Naive B cell (primary cell): ENCODE results near the gene KRTAP10-12. TPM values are rescaled to one million over a fixed set of nuclear protein-coding genes. Genes with fewer than 3 reads are reported as not detected.

Experiments
- ATAC-seq, 2 donors: fragments of 150-1000 bp; cut with Tn5 transposase; 2 replicates each; pipeline ENCODE4 v1.10.0; 2021; ENCODE audit warnings: low read depth in 2 of 2, mild to moderate bottlenecking in 2 of 2, moderate library complexity in 2 of 2
- DNase-seq: peaks from one replicate; pipeline ENCODE4 v3.0.0; 2022
- H3K27ac Mint-ChIP-seq, 6 donors: one replicate each; pipeline ENCODE4 v1.8.0; 2020 to 2022; ENCODE audit warnings: mild to moderate bottlenecking in 6 of 6, mixed read lengths in 6 of 6, moderate library complexity in 5 of 6, inconsistent platforms in 2 of 6
- H3K27me3 Mint-ChIP-seq, 3 donors: one replicate each; pipeline ENCODE4 v1.8.0; 2021 to 2022; ENCODE audit warnings: mixed read lengths in 3 of 3, mild to moderate bottlenecking in 1 of 3
- H3K36me3 Mint-ChIP-seq, 2 donors: one replicate each; pipeline ENCODE4 v1.8.0; 2020 to 2022; ENCODE audit warnings: mixed read lengths in 2 of 2, inconsistent platforms in 1 of 2, mild to moderate bottlenecking in 1 of 2
- H3K4me1 Mint-ChIP-seq, 3 donors: one replicate each; pipeline ENCODE4 v1.8.0; 2020 to 2022; ENCODE audit warnings: mixed read lengths in 3 of 3, inconsistent platforms in 1 of 3, mild to moderate bottlenecking in 1 of 3, moderate library complexity in 1 of 3
- H3K4me3 Mint-ChIP-seq, 8 donors: one replicate each; pipeline ENCODE4 v1.8.0; 2020 to 2022; ENCODE audit warnings: mild to moderate bottlenecking in 8 of 8, mixed read lengths in 8 of 8, moderate library complexity in 8 of 8, inconsistent platforms in 2 of 8
- H3K9me3 Mint-ChIP-seq, 7 donors: one replicate each; pipeline ENCODE4 v1.8.0; 2020 to 2022; ENCODE audit warnings: mixed read lengths in 7 of 7, mild to moderate bottlenecking in 5 of 7, inconsistent platforms in 2 of 7, moderate library complexity in 1 of 7
- polyA plus RNA-seq, 6 donors: library from polyadenylated mRNA; unstranded; fragments of 300-500 nt; fragmentation: Illumina TruSeq; gene quantifications; one replicate each; pipeline ENCODE4 v1.2.3, GENCODE V29; 2021; ENCODE audit warnings: low read depth in 6 of 6

KRTAP10-12 gene
- polyA plus RNA-seq, 6 donors from 2014 or later: not detected

- peaks cover 49 to 72% (median 62%) of the 10 kb centered on the region in 3 donors for H3K27me3 Mint-ChIP-seq
- ATAC-seq: no peak
- peaks cover 0 to 11% (median 9%) of the 10 kb centered on the region in 3 donors for H3K4me1 Mint-ChIP-seq
- peak overlapping the region in 1 of 8 donors; percentile 56 for H3K4me3 Mint-ChIP-seq
- no peak for DNase-seq
- H3K27ac Mint-ChIP-seq: peak overlapping the region in 1 of 6 donors; percentile 74
- peaks cover 0 to 6% of the 10 kb centered on the region in 2 donors for H3K36me3 Mint-ChIP-seq
- H3K9me3 Mint-ChIP-seq: peaks cover 0 to 3% (median 0%) of the 10 kb centered on the region in 7 donors
Measured at GRCh38 chr21:44727321-44727720, 30.3 kb downstream of the KRTAP10-12 start.

- no peak for ATAC-seq
- Mint-ChIP-seq H3K36me3 (peaks cover 0 to 7% of the 10 kb centered on the region in 2 donors), H3K4me1 (peaks cover 0 to 9% (median 7%) of the 10 kb centered on the region in 3 donors), H3K9me3 (peaks cover 0 to 3% (median 0%) of the 10 kb centered on the region in 7 donors), H3K27ac (no peak overlapping the region), H3K27me3 (peaks cover 45 to 71% (median 60%) of the 10 kb centered on the region in 3 donors), H3K4me3 (no peak overlapping the region)
- no peak for DNase-seq
Measured at GRCh38 chr21:44727757-44728156, 30.8 kb downstream of the KRTAP10-12 start.

- Mint-ChIP-seq H3K27ac (no peak overlapping the region), H3K4me3 (no peak overlapping the region), H3K9me3 (peaks cover 0 to 8% (median 0%) of the 10 kb centered on the region in 7 donors), H3K36me3 (peaks cover 0 to 7% of the 10 kb centered on the region in 2 donors), H3K4me1 (peaks cover 0 to 3% (median 0%) of the 10 kb centered on the region in 3 donors), H3K27me3 (peaks cover 43 to 69% (median 53%) of the 10 kb centered on the region in 3 donors)
- no peak for DNase-seq
- ATAC-seq: no peak
Measured at GRCh38 chr21:44728716-44729115, 31.7 kb downstream of the KRTAP10-12 start.

GRCh38 chr21:44729336-44730027 lies 32.5 kb downstream of the KRTAP10-12 start:
- Mint-ChIP-seq H3K27ac (no peak overlapping the region), H3K36me3 (peaks cover 0 to 7% of the 10 kb centered on the region in 2 donors), H3K4me1 (no peaks in the 10 kb centered on the region), H3K4me3 (no peak overlapping the region), H3K9me3 (peaks cover 0 to 8% (median 0%) of the 10 kb centered on the region in 7 donors), H3K27me3 (peaks cover 39 to 62% (median 46%) of the 10 kb centered on the region in 3 donors)
- DNase-seq: no peak
- ATAC-seq: no peak

- ATAC-seq (no peak), DNase-seq (no peak)
- H3K4me1 Mint-ChIP-seq: no peaks in the 10 kb centered on the region
- H3K36me3 Mint-ChIP-seq: peaks cover 0 to 7% of the 10 kb centered on the region in 2 donors
- H3K9me3 Mint-ChIP-seq: peaks cover 0 to 8% (median 0%) of the 10 kb centered on the region in 7 donors
- H3K27me3 Mint-ChIP-seq: peaks cover 39 to 57% (median 45%) of the 10 kb centered on the region in 3 donors
- no peak overlapping the region for H3K4me3 Mint-ChIP-seq
- no peak overlapping the region for H3K27ac Mint-ChIP-seq
Measured at GRCh38 chr21:44730028-44730395, 33.0 kb downstream of the KRTAP10-12 start.

- H3K27ac Mint-ChIP-seq: peak overlapping the region in 2 of 6 donors; percentile 3 to 51
Measured at GRCh38 chr21:44730951-44731579, 34.1 kb downstream of the KRTAP10-12 start.

GRCh38 chr21:44732263-44732662 lies 35.3 kb downstream of the KRTAP10-12 start:
- Mint-ChIP-seq H3K9me3 (peaks cover 1 to 27% (median 10%) of the 10 kb centered on the region in 7 donors), H3K4me3 (no peak overlapping the region), H3K36me3 (peaks cover 0 to 18% of the 10 kb centered on the region in 2 donors), H3K27me3 (peaks cover 29 to 52% (median 32%) of the 10 kb centered on the region in 3 donors), H3K4me1 (no peaks in the 10 kb centered on the region), H3K27ac (no peak overlapping the region)
- no peak for ATAC-seq
- DNase-seq: no peak

More at GRCh38 chr21:44730951-44731579, 34.1 kb downstream of the KRTAP10-12 start:
- DNase-seq (no peak), ATAC-seq (no peak)
- Mint-ChIP-seq H3K9me3 (peaks cover 0 to 17% (median 5%) of the 10 kb centered on the region in 7 donors), H3K27me3 (peaks cover 32 to 54% (median 40%) of the 10 kb centered on the region in 3 donors), H3K4me1 (no peaks in the 10 kb centered on the region), H3K36me3 (peaks cover 0 to 7% of the 10 kb centered on the region in 2 donors), H3K4me3 (no peak overlapping the region)

GRCh38 chr21:44732956-44733355 lies 36.0 kb downstream of the KRTAP10-12 start:
- no peak for ATAC-seq
- no peak overlapping the region for H3K27ac Mint-ChIP-seq
- peaks cover 0 to 25% of the 10 kb centered on the region in 2 donors for H3K36me3 Mint-ChIP-seq

GRCh38 chr21:44734026-44734745 lies 37.2 kb downstream of the KRTAP10-12 start:
- Mint-ChIP-seq H3K27ac (no peak overlapping the region), H3K4me3 (no peak overlapping the region), H3K27me3 (peaks cover 26 to 52% (median 41%) of the 10 kb centered on the region in 3 donors), H3K9me3 (peaks cover 9 to 47% (median 29%) of the 10 kb centered on the region in 7 donors), H3K36me3 (peaks cover 4 to 37% of the 10 kb centered on the region in 2 donors), H3K4me1 (no peaks in the 10 kb centered on the region)
- no peak for ATAC-seq
- no peak for DNase-seq

More at GRCh38 chr21:44732956-44733355, 36.0 kb downstream of the KRTAP10-12 start:
- Mint-ChIP-seq H3K4me3 (no peak overlapping the region), H3K4me1 (no peaks in the 10 kb centered on the region), H3K9me3 (peaks cover 8 to 34% (median 17%) of the 10 kb centered on the region in 7 donors), H3K27me3 (peaks cover 29 to 48% (median 32%) of the 10 kb centered on the region in 3 donors)
- no peak for DNase-seq

GRCh38 chr21:44734841-44735240 lies 37.9 kb downstream of the KRTAP10-12 start:
- H3K36me3 Mint-ChIP-seq: peaks cover 4 to 43% of the 10 kb centered on the region in 2 donors
- H3K27me3 Mint-ChIP-seq: peaks cover 26 to 59% (median 47%) of the 10 kb centered on the region in 3 donors
- peaks cover 15 to 53% (median 36%) of the 10 kb centered on the region in 7 donors for H3K9me3 Mint-ChIP-seq
- no peaks in the 10 kb centered on the region for H3K4me1 Mint-ChIP-seq
- no peak overlapping the region for H3K27ac Mint-ChIP-seq
- H3K4me3 Mint-ChIP-seq: no peak overlapping the region
- no peak for ATAC-seq
- DNase-seq: no peak

GRCh38 chr21:44735821-44736220 lies 38.8 kb downstream of the KRTAP10-12 start:
- no peak for ATAC-seq
- Mint-ChIP-seq H3K36me3 (peaks cover 4 to 51% of the 10 kb centered on the region in 2 donors), H3K27ac (no peak overlapping the region), H3K27me3 (peaks cover 19 to 64% (median 49%) of the 10 kb centered on the region in 3 donors), H3K4me3 (no peak overlapping the region), H3K9me3 (peaks cover 15 to 59% (median 41%) of the 10 kb centered on the region in 7 donors), H3K4me1 (no peaks in the 10 kb centered on the region)
- no peak for DNase-seq

GRCh38 chr21:44736291-44737004 lies 39.5 kb downstream of the KRTAP10-12 start:
- no peak overlapping the region for H3K27ac Mint-ChIP-seq
- peaks cover 13 to 58% (median 43%) of the 10 kb centered on the region in 3 donors for H3K27me3 Mint-ChIP-seq
- peaks cover 15 to 63% (median 41%) of the 10 kb centered on the region in 7 donors for H3K9me3 Mint-ChIP-seq
- DNase-seq (no peak), ATAC-seq (no peak)
- H3K4me1 Mint-ChIP-seq: no peaks in the 10 kb centered on the region
- peaks cover 4 to 51% of the 10 kb centered on the region in 2 donors for H3K36me3 Mint-ChIP-seq
- no peak overlapping the region for H3K4me3 Mint-ChIP-seq
